NCI-H2171 treated with DMSO at 0.1 percent for 48 hours (cell line): ENCODE measurements around the gene ASB13.
A peak's percentile ranks its signal among the peaks of the same experiment; 100 is the strongest.

Experiments
- DNase-seq: peaks from one replicate; lab custom pipeline; 2025; lab: John Stamatoyannopoulos, UW

The ASB13 gene, protein sequence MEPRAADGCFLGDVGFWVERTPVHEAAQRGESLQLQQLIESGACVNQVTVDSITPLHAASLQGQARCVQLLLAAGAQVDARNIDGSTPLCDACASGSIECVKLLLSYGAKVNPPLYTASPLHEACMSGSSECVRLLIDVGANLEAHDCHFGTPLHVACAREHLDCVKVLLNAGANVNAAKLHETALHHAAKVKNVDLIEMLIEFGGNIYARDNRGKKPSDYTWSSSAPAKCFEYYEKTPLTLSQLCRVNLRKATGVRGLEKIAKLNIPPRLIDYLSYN

DNA sequence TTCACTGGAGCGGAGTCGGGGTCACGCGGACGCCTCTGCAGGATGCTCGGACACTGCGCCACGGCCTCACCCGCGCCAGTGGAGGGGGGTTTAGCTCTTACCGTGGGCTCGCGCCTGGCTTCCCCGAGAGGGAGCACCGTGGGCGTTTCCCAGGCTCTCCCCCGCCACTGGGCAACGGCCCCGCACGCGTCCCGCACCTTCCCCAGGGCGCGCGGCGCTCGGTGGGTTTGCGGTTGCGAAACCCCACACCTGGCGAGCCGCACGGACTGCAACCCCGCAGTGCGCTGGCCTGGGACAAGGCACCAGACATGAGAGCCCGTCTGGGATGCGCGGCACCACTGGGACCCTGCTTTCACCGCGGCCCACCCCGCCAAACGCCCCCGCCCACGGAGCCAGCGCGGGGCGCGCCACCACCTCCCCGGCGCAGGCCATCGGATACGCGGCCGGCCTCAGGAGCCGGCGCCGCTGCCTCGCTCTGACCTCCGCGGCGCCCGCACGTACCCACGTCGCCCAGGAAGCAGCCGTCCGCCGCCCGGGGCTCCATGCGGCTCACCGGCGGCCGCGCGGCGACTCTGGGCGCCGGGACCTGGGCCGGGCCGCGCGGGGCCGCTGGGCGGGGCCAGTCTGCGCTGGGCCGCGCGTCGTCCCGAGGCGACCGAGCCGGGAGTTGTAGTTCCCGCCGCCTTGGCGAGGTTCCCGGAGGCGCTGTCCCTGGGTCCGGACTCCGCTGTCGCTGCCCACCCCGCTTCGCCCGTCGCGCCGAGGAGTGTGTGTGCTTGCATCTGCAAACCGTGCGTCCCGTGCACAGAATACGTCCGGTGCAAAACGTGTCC, at the start of gene ASB13:
Gene ASB13, minus strand, starts transcription at position 588 of the 833 bp plus-strand sequence. Its CDS starts 44 bp downstream, at position 544.
- DNase-seq: peak; percentile 9

DNA sequence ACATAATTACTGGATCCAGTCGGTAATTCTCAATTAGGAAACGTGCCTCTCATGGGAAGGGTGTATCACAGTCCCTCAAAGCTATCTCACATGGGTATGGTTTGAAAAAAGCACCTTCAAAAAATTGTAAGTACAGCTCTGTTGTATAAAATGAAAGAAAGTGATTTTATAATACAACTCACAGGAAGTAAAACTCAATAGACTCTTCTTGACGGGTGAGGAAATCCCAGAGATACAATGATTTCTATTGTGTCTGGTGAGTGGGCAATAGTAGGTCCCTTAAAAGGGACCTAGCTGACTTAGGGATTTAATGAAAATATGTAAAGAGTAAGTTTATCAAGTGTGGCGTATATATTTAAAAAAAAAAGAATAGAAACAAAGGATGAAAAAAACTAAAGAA, 45.2 kb upstream of the ASB13 start:
- DNase-seq: no peak

DNA sequence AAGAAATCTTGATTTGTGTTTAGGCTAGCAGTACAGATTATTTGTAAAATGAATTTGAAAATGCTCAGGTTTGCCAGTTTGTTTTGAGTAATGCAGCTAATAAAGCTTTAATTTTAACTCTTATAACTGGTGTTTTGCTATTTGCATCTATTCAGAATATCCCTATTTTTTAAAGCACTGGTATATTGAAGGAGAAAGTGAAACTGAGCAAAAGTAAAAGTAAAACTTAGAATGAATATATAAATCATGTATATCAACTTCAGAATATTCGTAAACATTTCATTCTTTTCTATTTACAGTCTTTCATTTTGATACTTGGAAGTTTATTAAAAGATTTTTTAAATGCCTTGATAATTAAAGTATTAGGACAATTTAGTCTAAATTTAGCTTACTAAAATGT, 44.5 kb upstream of the ASB13 start:
- DNase-seq: no peak

DNA sequence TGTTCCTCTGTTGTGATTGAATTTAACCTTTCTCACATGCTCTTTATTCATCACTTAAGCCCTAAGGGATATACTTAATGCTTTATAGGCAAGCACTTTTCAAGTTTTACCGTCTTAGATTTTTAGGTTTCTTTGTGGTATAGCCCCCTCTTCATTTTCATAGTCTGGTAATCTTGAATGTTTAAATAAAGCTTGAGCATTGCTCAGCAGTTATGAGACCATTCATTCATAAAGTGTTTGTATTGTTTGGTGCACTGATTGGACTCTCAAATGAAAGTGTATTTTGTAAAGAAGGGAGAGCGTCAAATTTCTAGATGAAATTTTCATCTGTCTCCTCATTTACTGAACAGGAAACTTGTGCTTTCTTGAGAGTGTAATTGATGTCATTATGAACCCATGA, 43.5 kb upstream of the ASB13 start:
- DNase-seq: no peak

DNA sequence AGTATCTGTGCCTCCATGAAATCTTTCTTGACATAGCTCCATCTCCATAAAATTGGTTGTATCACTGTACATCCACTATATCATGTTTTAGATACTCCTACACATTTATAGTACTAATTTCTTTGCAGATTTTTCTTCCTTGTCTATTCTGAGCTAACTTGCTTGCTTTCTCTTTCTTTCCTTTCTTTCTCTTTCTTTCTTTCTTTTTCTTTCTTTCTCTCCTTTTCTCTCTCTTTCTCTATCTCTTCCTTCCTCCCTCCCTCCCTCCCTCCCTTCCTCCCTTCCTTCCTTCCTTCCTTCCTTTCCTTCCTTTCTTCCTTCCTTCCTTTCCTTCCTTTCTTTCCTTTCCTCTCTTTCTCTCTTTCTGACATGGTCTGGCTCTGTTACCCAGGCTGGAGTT, 42.0 kb upstream of the ASB13 start:
- DNase-seq: no peak

DNA sequence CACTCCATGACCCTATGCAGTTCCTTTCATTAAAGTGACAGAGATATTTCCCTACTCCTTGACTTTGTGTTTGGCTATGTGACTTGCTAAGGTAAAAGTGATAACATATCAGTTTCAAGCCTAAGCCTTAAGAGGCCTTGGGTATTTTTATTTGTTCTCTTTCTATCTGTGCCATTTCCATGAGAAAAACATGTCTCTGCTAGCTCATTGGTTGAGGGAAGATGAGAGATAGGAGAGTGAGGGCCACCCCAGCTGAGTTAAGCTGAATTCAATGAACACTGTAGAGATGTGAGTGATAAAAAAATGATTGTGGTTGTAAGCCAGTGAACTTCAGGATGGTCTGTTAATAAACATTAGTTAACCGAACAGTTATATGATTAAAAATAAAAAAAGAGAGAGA, 31.7 kb upstream of the ASB13 start:
- DNase-seq: no peak

DNA sequence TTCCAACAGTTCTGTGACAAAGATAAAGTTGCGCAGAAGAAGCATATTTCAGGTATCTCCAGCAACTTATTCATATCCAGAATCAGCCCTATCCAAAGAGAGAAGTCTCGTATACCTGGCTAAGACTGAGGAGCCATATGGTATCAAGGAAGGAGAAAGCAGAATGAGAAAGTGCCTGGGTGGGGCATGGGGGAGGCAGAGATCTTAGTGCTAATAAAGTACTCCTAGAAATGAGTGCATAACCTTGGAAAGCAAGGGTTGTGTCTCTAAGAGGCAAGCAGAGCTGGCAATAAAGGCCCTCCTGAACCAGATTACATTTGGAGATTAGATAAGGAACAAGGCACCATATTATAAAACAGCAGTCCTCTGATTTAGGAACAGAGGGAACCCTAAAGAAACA, 30.9 kb upstream of the ASB13 start:
- DNase-seq: no peak

DNA sequence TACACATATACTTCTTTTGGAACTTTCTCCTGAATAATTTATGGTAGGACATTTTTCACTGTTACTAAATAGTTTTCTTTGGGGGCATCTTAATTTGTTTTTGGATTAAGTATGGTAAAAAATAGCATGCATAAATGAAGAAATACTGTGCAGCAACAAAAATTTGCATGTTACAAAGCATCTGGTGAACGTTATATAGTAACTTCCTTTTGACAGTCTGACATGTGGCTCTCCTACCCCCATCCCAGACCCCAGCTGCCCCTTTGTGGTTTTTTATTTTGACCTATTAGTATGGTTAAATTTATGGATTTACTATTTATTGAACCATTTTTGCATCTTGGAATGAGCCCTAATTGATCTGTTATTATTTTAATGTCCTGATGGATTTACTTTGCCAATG, 28.2 kb upstream of the ASB13 start:
- DNase-seq: no peak

DNA sequence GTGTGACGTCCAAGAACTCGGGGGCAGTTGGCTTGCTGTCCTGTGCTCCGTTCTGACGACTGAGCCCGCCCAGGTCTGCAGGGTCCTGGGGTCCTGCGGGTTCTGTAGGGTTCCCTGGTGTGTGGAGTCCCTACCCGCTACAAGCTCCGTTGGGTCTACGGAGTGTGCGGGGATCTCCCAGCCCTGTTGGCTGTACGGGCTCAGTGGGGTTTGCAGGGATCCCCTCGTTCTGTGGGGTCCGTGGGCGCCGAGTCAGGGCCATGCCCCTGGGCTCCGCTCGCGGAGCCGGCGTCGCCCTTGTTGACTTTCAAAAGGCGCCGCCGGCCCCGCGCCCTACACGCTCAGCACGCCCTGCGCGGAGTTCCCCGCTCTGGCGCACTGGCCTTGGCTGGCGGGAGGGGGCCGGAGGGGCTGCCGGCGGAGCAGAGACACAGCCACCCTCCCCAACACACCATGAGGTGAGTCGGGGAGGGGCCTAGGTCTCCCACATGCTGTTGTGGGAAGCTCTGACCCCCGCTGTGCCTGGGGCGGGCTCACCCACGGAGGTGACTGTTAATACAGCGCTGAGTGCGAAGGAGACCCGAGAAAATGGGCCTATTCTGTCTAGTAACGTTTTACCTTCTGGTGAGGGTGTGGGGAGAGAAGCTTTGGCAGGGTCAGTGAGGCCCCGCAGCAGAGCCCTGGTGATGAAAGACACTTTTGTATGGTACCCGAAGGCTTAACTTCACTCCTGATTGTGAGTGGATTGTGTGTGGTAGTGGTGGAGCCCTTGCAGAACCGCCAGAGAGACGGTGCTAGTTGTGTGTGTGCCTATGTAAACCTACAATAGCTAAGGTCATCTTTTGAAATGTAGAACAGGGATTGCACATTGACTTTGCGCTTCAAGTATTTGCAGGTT, 26.3 kb upstream of the ASB13 start:
- DNase-seq: no peak

DNA sequence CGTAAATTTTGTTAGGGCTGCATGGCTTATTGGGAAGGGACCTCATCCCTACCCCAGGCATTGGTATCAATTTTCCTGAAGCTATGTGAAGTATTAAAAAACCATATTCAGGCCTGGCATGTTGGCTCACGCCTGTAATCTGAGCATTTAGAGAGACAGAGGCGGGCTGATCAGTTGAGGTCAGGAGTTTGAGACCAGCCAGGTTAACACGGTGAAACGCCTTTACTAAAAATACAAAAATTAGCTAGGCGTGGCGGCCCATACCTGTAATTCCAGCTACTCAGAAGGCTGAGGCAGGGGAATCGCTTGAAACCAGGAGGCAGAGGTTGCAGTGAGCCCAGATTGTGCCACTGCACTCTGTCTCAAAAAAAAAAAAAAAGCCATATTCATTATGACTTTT, 25.4 kb upstream of the ASB13 start:
- no peak for DNase-seq

DNA sequence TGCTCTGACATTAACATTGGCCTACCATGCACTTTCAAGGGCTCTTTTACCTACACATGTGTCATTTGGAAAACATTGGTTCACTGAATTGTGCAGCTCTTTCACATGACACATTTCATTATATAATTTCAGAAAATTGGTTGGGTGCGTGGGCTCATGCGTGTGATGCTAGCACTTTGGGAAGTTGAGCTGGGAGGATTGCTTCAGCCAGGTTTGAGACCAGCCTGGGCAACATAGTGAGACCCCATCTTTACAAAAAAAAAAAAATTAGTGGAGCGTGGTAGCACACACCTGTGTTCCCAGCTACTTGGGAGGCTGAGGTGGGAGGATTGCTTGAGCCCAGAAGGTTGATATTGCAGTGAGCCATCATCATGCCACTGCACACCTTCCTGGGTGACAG, 22.2 kb upstream of the ASB13 start:
- DNase-seq: no peak

DNA sequence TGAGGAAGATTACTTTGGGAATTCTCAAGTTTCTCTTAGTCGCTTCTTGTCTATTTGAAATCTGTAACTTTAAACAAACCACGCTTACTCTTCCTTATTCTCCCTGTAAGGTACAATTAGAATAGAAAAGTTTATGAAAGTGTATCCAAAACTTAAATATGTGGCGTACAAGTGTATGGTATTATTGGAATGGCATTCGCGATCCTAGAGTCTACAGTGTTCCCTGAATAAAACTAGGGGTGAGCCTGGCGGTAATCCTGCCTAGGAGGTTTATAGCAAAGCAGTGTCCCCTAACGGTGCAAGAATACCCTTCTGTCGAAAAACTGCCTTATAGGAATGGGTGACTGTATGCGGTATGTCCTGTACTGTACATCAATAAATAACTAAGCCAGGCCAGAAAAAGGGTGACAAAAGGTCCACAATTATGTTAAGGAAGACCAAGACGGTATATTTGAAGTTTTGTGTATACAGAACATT, 19.4 kb upstream of the ASB13 start:
- no peak for DNase-seq

DNA sequence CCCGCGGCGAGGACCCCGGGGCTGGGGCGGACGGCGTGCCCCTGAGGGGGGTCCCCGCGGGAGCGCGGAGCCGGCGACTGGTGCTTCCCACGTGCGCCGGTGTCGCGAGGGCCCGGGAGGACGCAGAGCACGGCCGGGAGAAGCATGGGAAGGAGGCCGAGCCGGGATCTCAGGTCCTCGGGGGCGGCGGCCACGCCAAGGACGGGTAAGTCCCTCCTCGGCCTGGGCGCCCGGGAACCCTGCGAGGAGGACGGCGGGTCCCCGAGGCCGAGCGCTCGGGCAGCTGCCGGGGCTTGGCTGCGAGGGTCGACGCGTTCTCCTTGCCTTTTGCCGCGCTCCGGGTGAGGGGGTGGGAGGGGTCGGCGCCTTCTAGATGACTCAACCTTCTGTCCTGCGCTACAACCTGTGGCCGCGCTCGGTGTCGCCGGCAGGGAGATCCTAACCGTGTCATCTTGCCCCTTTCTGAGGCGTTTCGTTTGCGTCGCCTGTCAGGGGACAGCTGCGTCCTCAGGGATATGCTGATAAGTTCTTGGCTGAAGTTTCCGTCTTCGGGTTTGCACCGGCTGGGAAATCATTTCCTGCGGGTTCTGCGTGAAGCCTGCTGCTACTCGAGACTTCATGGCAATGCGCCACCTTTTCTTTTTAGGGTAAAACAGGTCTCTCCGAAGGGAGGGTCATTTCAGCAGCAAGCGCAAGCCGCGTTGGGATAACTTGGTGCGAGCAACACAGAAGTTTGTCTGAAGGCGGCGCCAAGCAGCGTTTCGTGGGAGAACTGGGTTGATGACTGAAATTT, 18.8 kb upstream of the ASB13 start:
- peak; percentile 60 for DNase-seq

DNA sequence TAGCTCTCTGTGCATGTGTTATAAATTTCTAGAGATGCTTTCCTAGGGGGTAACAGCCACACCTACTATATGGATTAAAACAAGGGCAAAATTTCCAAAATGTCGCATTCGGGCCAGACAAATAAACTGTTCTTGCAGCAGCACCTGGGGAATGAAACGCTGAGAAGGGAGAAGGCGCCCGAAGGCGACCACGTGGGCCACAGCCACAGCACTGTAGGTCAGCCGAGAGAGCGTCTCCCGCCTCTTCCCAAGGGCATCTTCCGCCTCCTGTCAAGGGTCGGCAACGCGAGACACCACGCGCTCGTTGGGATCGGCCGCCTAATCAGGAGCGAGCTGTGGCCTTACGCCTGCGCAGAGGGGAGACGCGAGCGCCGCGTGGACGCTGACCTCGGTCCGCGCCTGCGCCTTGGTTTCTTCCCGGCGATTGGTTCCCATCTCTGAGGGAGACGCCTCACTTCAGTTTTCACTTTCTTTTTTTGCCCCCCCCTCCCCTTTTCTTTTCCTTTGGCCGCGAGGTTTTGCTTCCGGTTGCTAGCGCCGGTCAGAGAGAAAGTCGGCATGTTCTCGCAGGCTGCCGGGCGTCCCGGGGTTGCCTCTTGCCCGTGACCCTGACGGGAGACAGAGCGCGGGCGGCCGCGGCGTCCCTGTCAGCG, 18.0 kb upstream of the ASB13 start, which contains the start of gene TASOR2:
Gene TASOR2, plus strand, starts transcription at position 521 of the 653 bp plus-strand sequence. CDS start 35,805 bp downstream, outside the sequence.
- DNase-seq: peak; percentile 91

DNA sequence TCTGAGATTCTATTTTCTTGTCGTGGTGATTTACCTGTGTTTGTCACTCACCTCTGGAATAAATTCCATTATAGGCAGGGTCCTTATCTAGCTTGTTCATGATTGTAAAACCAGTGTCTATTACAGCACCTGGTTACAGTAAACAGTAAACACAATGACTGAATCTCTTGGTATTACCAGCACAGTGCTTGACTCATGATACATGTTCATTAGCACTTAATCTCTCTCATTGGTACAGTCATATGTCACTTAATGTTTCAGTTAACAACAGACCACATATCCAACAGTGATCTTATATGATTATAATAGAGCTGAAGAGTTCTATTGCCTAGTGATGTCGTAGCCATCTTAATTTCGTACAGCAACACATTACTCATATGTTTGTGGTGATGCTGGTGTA, 16.7 kb upstream of the ASB13 start:
- DNase-seq: no peak

DNA sequence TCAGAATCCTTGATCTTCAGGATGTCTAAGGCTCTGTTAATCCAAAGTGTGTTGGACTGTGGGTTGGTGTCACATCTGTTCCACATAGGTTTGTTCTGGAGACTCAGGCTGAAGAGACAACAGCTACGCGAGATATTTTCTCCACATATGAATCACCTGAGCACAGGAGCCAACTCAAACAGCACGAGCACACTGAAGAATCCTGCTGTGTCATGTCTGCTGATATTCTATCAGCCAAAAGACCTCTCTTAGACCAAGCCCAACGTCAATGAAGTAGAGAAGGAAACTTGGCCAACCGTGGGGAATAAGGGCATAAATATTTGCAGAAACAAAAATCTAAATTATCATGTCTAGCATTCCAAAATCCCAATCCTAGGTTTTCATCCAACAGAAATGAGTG, 15.5 kb upstream of the ASB13 start:
- DNase-seq: no peak

DNA sequence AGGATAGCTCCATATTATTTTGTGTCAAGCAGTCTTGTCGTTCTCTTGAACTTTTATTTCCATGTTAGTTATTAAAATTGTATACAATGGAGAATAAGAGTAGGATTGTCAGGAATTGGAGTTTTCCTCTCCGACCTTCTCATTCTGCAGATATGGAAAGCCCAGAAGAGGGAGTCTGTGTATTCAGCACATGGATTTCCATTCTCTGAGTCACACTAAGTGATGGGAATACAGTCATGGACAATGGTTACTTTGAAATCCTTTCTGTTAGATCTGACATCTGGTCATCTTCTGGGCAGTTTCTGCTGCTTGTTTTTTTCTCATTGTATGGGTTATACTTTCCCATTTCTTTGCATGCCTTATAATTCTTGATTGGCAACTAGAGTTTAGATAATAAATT, 13.2 kb upstream of the ASB13 start:
- no peak for DNase-seq

DNA sequence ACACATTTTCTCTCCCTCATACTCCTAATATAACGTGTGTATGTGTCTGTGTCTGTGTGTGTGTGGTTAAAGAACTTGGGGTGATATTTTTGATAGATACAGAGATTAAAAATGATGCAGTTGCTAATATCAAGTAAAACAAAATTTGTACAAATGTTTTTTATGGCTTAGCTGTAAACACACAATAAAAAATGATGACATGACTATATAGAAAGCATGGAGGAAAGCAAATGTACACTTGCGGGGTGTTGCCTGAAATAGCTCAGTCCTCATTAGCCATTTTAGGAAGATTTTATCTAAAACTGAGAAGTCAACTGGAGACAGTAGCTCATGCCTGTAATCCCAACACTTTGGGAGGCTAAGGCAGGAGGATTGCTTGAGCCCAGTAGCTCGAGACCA, 12.6 kb upstream of the ASB13 start:
- DNase-seq: no peak

DNA sequence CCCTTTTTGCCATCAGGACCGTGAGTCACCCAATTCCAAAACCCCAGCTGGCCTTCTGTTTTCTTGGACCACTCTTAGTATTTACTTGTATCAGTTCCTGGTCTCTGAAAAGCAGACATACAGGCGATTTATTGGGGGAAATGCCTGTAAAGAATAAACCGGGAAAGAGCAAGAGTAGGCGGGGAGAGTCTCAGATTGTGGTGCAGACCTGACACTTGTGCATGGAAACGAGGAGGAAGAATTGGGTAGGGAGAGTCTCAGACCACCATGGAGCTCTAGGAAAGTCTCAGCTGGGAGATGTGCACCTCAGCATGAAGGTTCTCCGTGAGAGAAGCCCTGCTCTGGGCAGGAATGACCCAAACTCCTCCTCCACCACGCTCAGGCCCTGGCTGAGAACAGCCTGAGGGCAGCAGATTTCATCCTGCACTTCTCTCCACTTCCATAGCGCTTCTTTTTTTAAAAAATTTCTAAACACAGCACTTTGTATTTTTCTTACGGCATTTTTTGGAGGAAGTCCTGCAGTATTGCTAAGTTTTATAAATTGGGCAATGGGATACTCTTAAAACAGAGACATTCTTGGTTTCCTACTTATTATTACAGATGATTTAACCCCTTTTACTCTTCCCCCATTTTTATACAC, 12.1 kb upstream of the ASB13 start:
- no peak for DNase-seq

DNA sequence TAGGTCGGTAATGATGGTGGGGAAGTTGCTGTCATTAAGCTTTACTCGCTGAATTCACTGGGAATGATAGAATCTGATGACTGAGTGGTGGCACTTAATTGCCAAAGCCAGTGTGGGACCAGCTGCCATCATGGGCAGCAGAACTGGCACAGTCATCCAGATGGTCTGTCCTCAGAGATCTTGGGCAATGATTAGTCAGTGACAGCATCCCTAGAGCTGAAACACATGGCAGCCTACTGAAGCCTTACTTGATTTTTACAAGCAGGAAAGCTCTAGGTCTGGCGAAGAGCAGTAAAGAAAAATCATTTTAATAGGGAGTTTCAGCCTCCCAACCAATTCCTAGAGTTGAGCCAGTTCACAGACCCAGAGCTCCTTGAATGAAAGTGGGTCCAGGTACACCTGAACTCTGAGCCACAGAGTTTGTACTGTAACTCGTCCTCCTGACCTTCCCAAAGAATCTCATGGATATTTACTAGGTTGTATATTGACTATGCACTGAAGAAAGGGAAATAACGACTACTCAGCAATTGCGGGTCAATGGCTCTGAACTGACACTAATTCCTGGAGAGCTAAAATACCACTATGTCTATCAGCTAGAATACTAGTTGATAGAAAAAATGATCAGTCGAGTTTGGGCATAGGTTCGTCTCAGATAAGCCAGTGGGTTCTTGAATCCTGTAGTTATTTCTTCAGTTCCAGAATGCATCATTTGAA, 4.4 kb upstream of the ASB13 start:
- peak; percentile 16 for DNase-seq
